Measurements from ENCODE around the gene SYT17.

DNA sequence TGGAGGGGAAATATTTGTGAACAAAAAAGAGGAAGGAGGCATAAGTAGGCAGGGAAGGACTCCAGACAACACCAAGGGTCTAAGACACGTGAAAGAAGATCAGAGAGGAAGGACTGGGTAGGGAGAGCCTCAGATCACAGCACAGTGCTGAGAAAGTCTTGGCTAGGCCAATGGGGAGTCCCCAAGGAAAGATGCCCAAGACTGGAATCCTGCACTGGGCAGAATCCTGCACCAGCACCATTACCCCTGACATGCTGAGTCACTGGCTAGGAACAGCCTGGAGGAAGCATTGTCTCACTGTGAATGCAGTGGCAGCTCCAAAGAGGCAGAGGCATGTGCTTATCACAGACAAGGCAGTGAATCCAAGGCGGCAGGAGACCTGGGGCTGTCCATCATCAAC lies 136.7 kb downstream of the SYT17 start:
- TF ChIP-seq POLR2AphosphoS5 (IDR thresholded peaks at IDR 0.05; ENCODE audit: low read depth, low read length) (no peak), TAF1 (IDR thresholded peaks at IDR 0.05; ENCODE audit: borderline replicate concordance, low read depth, low read length) (no peak)
